Vagina (tissue), 2 donors: ENCODE results near the gene SIRT2.

Experiments used
- POLR2A ChIP-seq, 2 donors: fragments of 450-650 bp; IDR thresholded peaks; one replicate each; pipeline ENCODE4 v1.6.1; 2017; ENCODE audit warnings: antibody characterized with exemption in 2 of 2, mild to moderate bottlenecking in 2 of 2, moderate library complexity in 2 of 2
- TF ChIP-seq, protein P1 (sequence below), 3 experiments: fragments of 450-650 bp in 2 of 3; fragments of 200-600 bp in 1 of 3; sonication (generic) in 1 of 3; IDR thresholded peaks; one replicate each; pipeline ENCODE4 v1.5.1; 2017 to 2019; ENCODE audit warnings: antibody characterized with exemption in 3 of 3, mild to moderate bottlenecking in 2 of 3, moderate library complexity in 2 of 3

DNA sequence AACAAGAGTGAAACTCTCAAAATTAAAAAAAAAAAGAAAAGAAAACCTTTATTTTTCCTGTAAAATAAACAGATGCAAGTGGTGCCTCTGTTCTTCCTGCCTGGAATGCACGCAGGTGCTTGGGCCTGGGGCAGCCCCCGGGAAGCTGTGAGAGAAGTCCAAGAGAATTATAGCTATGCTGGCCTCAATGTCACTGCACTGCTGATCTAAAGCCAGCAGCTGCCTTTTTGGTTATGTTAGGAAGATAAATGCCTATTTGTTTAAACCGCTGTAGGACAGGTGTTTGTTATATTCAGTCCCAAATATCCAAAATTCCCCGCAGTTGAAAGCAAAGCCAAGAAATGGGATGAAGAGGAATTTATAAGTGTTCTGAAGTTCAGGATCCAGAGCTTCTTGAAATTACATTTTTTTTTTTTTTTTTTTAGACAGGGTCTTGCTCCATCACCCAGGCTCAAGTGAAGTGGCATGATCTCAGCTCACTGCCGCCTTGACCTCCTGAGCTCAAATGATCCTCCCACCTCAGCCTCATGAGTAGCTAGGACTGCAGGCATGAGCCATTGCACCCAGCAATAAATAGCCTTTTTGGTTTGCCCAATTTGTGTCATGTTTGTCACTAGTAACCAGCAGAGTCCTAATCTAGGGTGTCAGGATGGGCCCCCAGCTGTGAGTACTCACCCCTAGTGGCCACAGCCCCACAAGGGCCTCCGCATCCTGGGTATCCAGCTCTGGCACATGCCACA lies 23.6 kb downstream of the SIRT2 start:
- TF ChIP-seq, protein P1, sequence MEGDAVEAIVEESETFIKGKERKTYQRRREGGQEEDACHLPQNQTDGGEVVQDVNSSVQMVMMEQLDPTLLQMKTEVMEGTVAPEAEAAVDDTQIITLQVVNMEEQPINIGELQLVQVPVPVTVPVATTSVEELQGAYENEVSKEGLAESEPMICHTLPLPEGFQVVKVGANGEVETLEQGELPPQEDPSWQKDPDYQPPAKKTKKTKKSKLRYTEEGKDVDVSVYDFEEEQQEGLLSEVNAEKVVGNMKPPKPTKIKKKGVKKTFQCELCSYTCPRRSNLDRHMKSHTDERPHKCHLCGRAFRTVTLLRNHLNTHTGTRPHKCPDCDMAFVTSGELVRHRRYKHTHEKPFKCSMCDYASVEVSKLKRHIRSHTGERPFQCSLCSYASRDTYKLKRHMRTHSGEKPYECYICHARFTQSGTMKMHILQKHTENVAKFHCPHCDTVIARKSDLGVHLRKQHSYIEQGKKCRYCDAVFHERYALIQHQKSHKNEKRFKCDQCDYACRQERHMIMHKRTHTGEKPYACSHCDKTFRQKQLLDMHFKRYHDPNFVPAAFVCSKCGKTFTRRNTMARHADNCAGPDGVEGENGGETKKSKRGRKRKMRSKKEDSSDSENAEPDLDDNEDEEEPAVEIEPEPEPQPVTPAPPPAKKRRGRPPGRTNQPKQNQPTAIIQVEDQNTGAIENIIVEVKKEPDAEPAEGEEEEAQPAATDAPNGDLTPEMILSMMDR (IDR thresholded peaks at IDR 0.05) = no peak
- no peak for TF ChIP-seq POLR2A (IDR thresholded peaks at IDR 0.05)
